ENCODE measurements around the gene SAMMSON.

DNA sequence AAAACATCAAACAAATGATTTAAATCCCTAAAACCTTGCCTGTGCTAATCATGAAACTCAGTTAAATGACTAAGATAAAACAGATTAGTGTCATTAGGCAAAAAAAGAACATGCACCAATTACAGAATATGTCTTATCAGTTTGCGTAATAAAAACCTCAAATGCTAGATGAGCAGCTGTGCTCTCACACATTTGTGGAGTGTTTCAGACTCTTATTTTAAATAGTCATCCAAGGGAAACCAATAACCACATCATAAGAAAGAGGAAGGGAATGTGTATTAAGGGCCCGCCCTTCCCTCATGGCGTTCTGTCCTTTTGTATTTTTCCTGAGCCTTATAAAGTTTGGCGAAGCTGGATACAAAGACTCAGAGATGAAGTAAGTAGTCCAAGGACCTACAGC, 6.6 kb downstream of the SAMMSON start:
- TF ChIP-seq POLR2A (IDR thresholded peaks at IDR 0.05) (no peak), POLR2AphosphoS5 (IDR thresholded peaks at IDR 0.05) (no peak)
- TF ChIP-seq, protein P1, sequence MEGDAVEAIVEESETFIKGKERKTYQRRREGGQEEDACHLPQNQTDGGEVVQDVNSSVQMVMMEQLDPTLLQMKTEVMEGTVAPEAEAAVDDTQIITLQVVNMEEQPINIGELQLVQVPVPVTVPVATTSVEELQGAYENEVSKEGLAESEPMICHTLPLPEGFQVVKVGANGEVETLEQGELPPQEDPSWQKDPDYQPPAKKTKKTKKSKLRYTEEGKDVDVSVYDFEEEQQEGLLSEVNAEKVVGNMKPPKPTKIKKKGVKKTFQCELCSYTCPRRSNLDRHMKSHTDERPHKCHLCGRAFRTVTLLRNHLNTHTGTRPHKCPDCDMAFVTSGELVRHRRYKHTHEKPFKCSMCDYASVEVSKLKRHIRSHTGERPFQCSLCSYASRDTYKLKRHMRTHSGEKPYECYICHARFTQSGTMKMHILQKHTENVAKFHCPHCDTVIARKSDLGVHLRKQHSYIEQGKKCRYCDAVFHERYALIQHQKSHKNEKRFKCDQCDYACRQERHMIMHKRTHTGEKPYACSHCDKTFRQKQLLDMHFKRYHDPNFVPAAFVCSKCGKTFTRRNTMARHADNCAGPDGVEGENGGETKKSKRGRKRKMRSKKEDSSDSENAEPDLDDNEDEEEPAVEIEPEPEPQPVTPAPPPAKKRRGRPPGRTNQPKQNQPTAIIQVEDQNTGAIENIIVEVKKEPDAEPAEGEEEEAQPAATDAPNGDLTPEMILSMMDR (IDR thresholded peaks at IDR 0.05): no peak

Data from stomach (tissue), 4 donors.